ENCODE results near the gene SMC1A.
A peak's percentile ranks its signal among the peaks of the same experiment; 100 is the strongest.
"Not testable (repeated sequence)": the region's sequence is repeated elsewhere in the genome, so short reads cannot be mapped to it uniquely, and the experiment has no call there.

SMC1A gene

DNA sequence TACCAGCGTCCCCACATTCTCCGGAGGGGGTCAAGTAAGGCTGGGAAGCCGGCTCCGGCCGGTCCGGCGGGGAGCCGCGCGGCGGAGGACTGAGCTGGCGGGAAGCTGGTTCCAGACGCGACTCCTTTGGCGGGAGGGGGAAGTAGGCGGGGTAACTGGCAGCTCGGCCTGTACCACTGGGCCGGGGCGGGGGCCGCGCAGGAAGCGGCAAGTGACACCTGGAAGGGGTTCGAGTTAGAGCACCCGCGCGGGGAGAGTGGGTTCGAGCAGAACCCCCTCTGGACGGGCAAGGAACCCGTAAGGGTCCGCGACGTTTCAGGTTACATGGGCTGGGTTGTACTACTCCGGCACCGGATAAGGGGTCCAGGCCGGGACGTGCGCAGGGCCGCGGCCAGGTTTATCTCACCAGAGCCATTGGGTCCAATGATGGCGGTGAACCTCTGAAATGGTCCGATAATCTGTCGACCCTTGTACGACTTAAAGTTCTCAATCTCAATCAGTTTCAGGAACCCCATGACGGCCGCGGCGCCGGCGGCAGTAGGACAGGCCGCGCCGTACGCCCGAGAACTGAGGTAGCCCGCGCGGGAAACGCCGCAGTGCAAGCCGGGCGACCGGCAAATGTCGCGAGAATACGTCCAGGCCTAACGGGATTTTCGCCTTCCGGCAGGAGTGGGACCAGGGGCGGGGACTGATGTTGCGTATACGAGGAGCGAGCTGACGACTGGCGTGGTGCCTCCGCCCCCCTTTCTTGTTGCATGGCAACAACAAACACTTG is at the start of gene SMC1A:
Gene SMC1A (minus strand): TSS at position 569 of the 775 bp plus-strand sequence. CDS start 54 bp downstream, at position 515.
- Histone ChIP-seq H3K9me3 (ENCODE audit: control insufficient read depth in 1 of 2, low read length in 2 of 2) (no peaks in the 10 kb centered on the region), H3K4me3 (ENCODE audit: low read depth in 1 of 2, low read length in 2 of 2) (peak within 1 kb of the TSS; percentile 63 to 64), H3K27me3 (ENCODE audit: low read depth, low read length) (no peaks in the 10 kb centered on the region), H3K4me1 (ENCODE audit: control insufficient read depth in 1 of 2, insufficient read depth in 2 of 2, low read length in 2 of 2) (peaks cover 0 to 14% of the 10 kb centered on the region in 2 donors), H3K36me3 (ENCODE audit: control insufficient read depth in 1 of 2, insufficient read depth in 2 of 2, low read length in 2 of 2) (no peaks in the 10 kb centered on the region), H3K27ac (ENCODE audit: low read length) (peak within 1 kb of the TSS; percentile 83)

DNA sequence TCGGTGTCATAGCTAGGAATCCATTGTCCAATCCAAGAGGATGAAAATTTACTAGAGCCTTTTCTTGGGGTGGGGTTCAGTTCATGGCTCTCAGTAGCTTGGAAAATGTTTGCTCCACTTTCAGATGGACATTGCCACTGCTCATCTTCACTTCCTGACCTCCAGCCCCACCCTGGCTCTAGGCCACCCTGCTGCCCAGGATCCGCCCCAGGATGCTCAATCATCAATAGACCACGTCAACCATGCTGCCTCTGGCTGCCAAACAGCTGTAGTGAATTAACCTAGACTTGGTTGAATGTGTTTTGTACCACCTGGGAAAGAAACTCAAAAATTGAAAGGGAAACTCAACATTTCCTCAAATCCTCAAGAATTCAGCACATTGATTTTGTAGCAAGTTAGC is 48.9 kb upstream of the SMC1A start:
- Histone ChIP-seq H3K27ac (ENCODE audit: low read length) (no peak overlapping the region), H3K4me1 (ENCODE audit: control insufficient read depth in 1 of 2, insufficient read depth in 2 of 2, low read length in 2 of 2) (no peaks in the 10 kb centered on the region)

DNA sequence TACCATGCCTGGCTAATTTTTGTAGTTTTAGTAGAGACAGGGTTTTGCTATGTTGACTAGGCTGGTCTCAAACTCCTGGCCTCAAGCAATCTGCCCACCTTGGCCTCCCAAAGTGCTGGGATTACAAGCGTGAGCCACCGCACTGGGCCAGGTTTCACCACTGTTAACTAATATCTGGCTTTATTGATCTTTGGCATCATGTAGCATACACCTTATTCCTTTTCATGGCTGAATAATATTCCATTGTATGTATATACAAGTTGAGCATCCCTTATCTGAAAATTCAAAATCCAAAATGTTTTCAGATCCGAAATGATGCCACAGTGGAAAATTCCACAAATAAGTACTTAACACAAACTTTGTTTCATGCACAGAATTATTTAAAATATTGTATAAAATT is 46.2 kb upstream of the SMC1A start:
- not testable (repeated sequence) for H3K36me3 ChIP-seq (ENCODE audit: control insufficient read depth in 1 of 2, insufficient read depth in 2 of 2, low read length in 2 of 2)

More for the DNA sequence above, 48.9 kb upstream of the SMC1A start:
- Histone ChIP-seq H3K9me3 (ENCODE audit: control insufficient read depth in 1 of 2, low read length in 2 of 2) (no peaks in the 10 kb centered on the region), H3K4me3 (ENCODE audit: low read depth in 1 of 2, low read length in 2 of 2) (no peak overlapping the region), H3K27me3 (ENCODE audit: low read depth, low read length) (no peaks in the 10 kb centered on the region), H3K36me3 (ENCODE audit: control insufficient read depth in 1 of 2, insufficient read depth in 2 of 2, low read length in 2 of 2) (no peaks in the 10 kb centered on the region)

DNA sequence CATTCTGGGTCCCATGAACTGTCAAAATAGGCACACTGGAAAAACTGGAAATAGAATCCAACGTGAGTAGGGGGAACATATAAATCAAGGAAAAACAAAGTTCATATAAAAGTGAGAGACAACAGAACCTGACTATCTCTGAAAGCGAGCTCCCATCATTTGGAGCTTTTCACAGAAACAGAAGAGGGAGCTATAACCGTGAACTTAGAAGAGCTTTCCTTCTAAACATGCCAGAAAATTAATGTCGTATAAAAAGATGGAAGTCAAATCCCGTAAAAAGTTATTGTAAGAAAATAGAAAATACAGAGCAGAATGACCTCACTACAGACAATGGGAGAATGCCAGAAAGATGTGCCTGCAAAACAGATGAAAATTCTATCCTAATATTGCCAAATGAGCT is 35.6 kb upstream of the SMC1A start:
- H3K36me3 ChIP-seq (ENCODE audit: control insufficient read depth in 1 of 2, insufficient read depth in 2 of 2, low read length in 2 of 2), result no peaks in the 10 kb centered on the region
- H3K4me1 ChIP-seq (ENCODE audit: control insufficient read depth in 1 of 2, insufficient read depth in 2 of 2, low read length in 2 of 2), result no peaks in the 10 kb centered on the region
- H3K9me3 ChIP-seq (ENCODE audit: control insufficient read depth in 1 of 2, low read length in 2 of 2), result no peaks in the 10 kb centered on the region
- H3K27me3 ChIP-seq (ENCODE audit: low read depth, low read length), result no peaks in the 10 kb centered on the region
- no peak overlapping the region for H3K4me3 ChIP-seq (ENCODE audit: low read depth in 1 of 2, low read length in 2 of 2)
- H3K27ac ChIP-seq (ENCODE audit: low read length), result no peak overlapping the region

More for the DNA sequence above, 46.2 kb upstream of the SMC1A start:
- not testable (repeated sequence) for H3K27ac ChIP-seq (ENCODE audit: low read length); H3K4me3 ChIP-seq (ENCODE audit: low read depth in 1 of 2, low read length in 2 of 2); H3K4me1 ChIP-seq (ENCODE audit: control insufficient read depth in 1 of 2, insufficient read depth in 2 of 2, low read length in 2 of 2); H3K27me3 ChIP-seq (ENCODE audit: low read depth, low read length); H3K9me3 ChIP-seq (ENCODE audit: control insufficient read depth in 1 of 2, low read length in 2 of 2)

DNA sequence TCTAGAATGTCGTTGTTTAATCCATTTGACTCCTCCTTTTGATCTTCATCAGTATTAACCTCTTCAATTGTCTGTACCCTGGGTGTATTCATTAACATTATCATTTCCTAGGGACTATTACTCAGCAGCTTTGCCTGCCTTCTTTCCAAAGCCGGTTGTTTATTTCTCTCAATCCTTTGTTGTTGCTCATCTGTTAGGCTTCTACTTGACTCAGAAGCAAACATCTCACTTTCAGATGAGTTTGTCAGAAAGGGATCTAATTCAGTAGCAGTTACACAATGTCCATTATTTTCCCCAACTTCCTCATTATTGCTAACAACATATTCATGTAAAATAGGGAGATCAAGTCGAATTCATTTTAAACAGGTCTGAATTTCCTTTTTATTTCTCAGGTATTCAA is 33.8 kb upstream of the SMC1A start:
- no peaks in the 10 kb centered on the region for H3K27me3 ChIP-seq (ENCODE audit: low read depth, low read length)
- no peak overlapping the region for H3K27ac ChIP-seq (ENCODE audit: low read length)
- no peaks in the 10 kb centered on the region for H3K4me1 ChIP-seq (ENCODE audit: control insufficient read depth in 1 of 2, insufficient read depth in 2 of 2, low read length in 2 of 2)
- no peak overlapping the region for H3K4me3 ChIP-seq (ENCODE audit: low read depth in 1 of 2, low read length in 2 of 2)
- H3K9me3 ChIP-seq (ENCODE audit: control insufficient read depth in 1 of 2, low read length in 2 of 2), result no peaks in the 10 kb centered on the region
- no peaks in the 10 kb centered on the region for H3K36me3 ChIP-seq (ENCODE audit: control insufficient read depth in 1 of 2, insufficient read depth in 2 of 2, low read length in 2 of 2)

DNA sequence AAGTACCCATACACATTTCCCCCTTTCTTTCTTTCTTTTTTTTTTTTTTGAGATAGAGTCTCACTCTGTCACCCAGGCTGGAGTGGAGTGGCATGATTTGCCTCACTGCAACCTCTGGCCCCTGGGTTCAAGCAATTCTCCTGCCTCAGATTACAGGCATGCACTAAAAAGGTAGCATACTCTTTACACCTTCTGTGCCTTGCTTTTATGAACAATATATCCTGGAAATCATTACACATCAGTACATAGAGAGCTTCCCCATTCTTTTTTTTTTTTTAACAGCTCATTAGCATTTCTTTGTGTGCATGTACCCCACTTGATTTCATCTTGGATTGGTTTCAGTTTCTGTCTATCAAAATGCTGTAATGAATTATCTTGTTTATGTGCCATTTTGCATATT is 30.4 kb upstream of the SMC1A start:
- H3K4me1 ChIP-seq (ENCODE audit: control insufficient read depth in 1 of 2, insufficient read depth in 2 of 2, low read length in 2 of 2), result no peaks in the 10 kb centered on the region
- no peaks in the 10 kb centered on the region for H3K36me3 ChIP-seq (ENCODE audit: control insufficient read depth in 1 of 2, insufficient read depth in 2 of 2, low read length in 2 of 2)
- no peaks in the 10 kb centered on the region for H3K27me3 ChIP-seq (ENCODE audit: low read depth, low read length)
- no peaks in the 10 kb centered on the region for H3K9me3 ChIP-seq (ENCODE audit: control insufficient read depth in 1 of 2, low read length in 2 of 2)
- H3K4me3 ChIP-seq (ENCODE audit: low read depth in 1 of 2, low read length in 2 of 2), result no peak overlapping the region
- no peak overlapping the region for H3K27ac ChIP-seq (ENCODE audit: low read length)

DNA sequence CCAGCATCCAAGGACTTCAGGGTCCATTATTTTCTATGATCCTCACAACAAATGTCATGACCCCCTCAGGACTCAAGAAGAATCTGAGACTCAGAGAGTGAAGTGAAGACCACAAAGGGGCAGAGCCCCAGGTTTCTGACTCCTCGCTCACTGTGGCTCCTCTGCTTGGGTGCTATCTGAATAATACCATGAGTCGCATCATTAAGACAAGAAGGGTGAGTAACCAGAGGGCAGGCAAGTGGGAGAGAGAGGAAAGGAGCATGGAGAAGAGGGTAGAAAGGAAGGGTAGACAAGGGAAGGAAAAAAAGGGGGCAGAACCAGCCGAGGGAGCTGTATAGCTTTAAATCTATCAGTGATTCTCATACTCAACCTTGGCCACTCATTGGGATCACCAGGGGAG is 27.2 kb upstream of the SMC1A start:
- no peaks in the 10 kb centered on the region for H3K4me1 ChIP-seq (ENCODE audit: control insufficient read depth in 1 of 2, insufficient read depth in 2 of 2, low read length in 2 of 2)

DNA sequence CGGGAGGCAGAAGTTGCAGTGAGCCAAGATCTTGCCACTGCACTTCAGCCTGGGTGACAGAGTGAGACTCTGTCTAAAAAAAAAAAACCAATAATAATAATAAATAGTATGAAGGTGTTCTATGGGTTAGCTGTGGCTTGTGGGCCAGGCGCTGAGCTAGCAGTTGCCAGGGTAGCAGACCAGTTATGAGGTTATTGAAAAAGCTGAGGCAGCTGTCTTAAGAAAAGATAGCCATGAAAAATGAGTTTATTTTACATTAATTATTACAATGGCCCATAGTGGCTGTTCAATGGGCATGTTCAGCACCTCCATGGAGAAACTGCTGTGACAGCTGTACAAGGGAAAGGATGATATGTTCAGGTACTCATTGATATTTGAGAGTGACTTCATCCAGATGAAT is 25.0 kb upstream of the SMC1A start:
- H3K9me3 ChIP-seq (ENCODE audit: control insufficient read depth in 1 of 2, low read length in 2 of 2), result no peaks in the 10 kb centered on the region
- H3K27me3 ChIP-seq (ENCODE audit: low read depth, low read length), result no peaks in the 10 kb centered on the region
- H3K4me1 ChIP-seq (ENCODE audit: control insufficient read depth in 1 of 2, insufficient read depth in 2 of 2, low read length in 2 of 2), result no peaks in the 10 kb centered on the region
- H3K36me3 ChIP-seq (ENCODE audit: control insufficient read depth in 1 of 2, insufficient read depth in 2 of 2, low read length in 2 of 2), result no peaks in the 10 kb centered on the region
- H3K27ac ChIP-seq (ENCODE audit: low read length), result no peak overlapping the region
- no peak overlapping the region for H3K4me3 ChIP-seq (ENCODE audit: low read depth in 1 of 2, low read length in 2 of 2)

More for the DNA sequence above, 27.2 kb upstream of the SMC1A start:
- Histone ChIP-seq H3K4me3 (ENCODE audit: low read depth in 1 of 2, low read length in 2 of 2) (no peak overlapping the region), H3K36me3 (ENCODE audit: control insufficient read depth in 1 of 2, insufficient read depth in 2 of 2, low read length in 2 of 2) (no peaks in the 10 kb centered on the region), H3K9me3 (ENCODE audit: control insufficient read depth in 1 of 2, low read length in 2 of 2) (no peaks in the 10 kb centered on the region), H3K27ac (ENCODE audit: low read length) (no peak overlapping the region), H3K27me3 (ENCODE audit: low read depth, low read length) (no peaks in the 10 kb centered on the region)

DNA sequence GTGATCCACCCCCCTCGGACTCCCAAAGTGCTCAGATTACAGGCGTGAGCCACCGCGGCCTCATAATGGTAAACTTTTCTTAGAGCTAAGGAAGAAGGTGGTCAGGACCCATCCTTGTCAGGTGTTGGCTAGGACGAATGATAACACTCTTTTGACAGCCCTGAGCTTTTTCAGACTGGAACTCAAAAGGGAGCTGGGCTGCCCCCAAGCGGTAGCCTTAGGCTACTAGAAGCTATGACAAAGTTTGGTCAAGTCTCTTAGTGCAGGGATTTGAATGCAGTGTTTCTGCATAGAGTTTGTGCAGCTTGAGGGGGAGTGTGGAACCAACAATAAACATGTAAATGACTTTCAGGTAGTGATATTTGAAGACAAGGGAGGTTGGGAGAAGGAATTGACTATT is 23.5 kb upstream of the SMC1A start:
- Histone ChIP-seq H3K9me3 (ENCODE audit: control insufficient read depth in 1 of 2, low read length in 2 of 2) (no peaks in the 10 kb centered on the region), H3K36me3 (ENCODE audit: control insufficient read depth in 1 of 2, insufficient read depth in 2 of 2, low read length in 2 of 2) (no peaks in the 10 kb centered on the region), H3K4me3 (ENCODE audit: low read depth in 1 of 2, low read length in 2 of 2) (no peak overlapping the region), H3K27ac (ENCODE audit: low read length) (no peak overlapping the region), H3K4me1 (ENCODE audit: control insufficient read depth in 1 of 2, insufficient read depth in 2 of 2, low read length in 2 of 2) (peaks cover 0 to 3% of the 10 kb centered on the region in 2 donors), H3K27me3 (ENCODE audit: low read depth, low read length) (no peaks in the 10 kb centered on the region)

DNA sequence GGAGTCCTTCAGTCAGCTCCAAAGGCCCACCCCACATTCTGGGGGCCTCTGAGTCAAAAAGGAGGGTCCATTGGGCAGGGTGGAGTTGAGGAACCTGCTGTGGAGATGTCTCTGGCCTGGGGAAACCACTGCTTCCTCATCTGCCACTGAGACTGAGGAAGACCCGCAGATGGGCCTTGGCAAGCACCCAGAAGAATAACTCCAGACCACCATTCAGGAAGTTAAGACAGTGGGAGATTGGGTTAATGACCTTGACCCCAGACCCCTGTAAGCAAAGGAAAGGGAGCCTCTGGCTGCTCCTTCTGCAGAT is 19.8 kb upstream of the SMC1A start:
- H3K36me3 ChIP-seq (ENCODE audit: control insufficient read depth in 1 of 2, insufficient read depth in 2 of 2, low read length in 2 of 2), result no peaks in the 10 kb centered on the region
- H3K9me3 ChIP-seq (ENCODE audit: control insufficient read depth in 1 of 2, low read length in 2 of 2), result no peaks in the 10 kb centered on the region
- no peak overlapping the region for H3K27ac ChIP-seq (ENCODE audit: low read length)
- H3K27me3 ChIP-seq (ENCODE audit: low read depth, low read length), result no peaks in the 10 kb centered on the region
- H3K4me3 ChIP-seq (ENCODE audit: low read depth in 1 of 2, low read length in 2 of 2), result peak overlapping the region in 1 of 2 donors; percentile 59
- H3K4me1 ChIP-seq (ENCODE audit: control insufficient read depth in 1 of 2, insufficient read depth in 2 of 2, low read length in 2 of 2), result peaks cover 0 to 4% of the 10 kb centered on the region in 2 donors

DNA sequence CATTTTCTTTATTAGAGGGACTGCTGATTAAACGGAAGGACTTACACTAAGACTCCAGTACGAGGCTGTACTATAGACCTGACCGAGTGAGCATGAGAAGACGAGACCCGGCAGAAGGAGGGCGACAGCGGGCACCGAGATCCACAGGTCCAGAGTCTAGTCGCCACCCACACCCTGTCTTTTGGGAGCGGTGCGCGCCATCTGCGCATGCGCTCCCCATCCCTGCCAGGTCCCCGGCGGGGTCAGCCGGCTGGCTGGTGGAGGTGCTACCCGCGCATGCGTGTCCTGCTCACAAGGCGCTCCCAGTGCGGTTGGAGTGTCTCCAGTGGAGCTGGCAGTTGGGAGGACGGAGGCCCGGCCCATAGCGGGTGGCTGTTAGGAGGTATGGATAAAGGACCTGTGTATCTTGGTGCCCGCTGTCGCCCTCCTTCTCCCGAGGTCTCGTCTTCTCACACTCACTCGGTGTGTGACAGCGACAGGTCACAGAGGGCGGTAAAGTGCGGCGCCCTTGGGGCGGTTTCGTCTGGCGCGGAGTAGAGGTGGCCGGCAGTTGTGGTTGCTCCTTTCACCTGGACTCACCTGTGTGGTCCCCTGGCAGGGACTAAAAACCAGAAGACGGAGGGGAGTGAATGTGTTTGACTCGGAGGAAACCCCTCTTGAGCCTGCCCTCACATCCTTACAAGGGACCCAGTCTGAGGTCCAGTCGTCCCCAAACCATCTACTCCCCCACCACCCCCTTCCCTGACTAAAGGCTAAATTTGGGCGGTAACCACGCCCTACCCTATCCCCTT is 19.3 kb upstream of the SMC1A start:
- peak overlapping the region; percentile 59 for H3K4me3 ChIP-seq (ENCODE audit: low read depth in 1 of 2, low read length in 2 of 2)
- no peak overlapping the region for H3K27ac ChIP-seq (ENCODE audit: low read length)

More for the DNA sequence above, 19.3 kb upstream of the SMC1A start:
- peaks cover 0 to 4% of the 10 kb centered on the region in 2 donors for H3K4me1 ChIP-seq (ENCODE audit: control insufficient read depth in 1 of 2, insufficient read depth in 2 of 2, low read length in 2 of 2)
- no peaks in the 10 kb centered on the region for H3K9me3 ChIP-seq (ENCODE audit: control insufficient read depth in 1 of 2, low read length in 2 of 2)
- H3K36me3 ChIP-seq (ENCODE audit: control insufficient read depth in 1 of 2, insufficient read depth in 2 of 2, low read length in 2 of 2), result no peaks in the 10 kb centered on the region
- H3K27me3 ChIP-seq (ENCODE audit: low read depth, low read length), result no peaks in the 10 kb centered on the region

Data from muscle layer of duodenum (tissue), 2 donors.